IMR-90 (cell line): ENCODE data around the gene NAV2. TPM values are rescaled to one million over a fixed set of nuclear protein-coding genes. Genes with fewer than 3 reads are reported as not detected.

Experiments
- ATAC-seq: fragments of 200-7000 bp; cut with Tn5 transposase; 2 replicates; pipeline ENCODE4 v1.9.1; 2020; ENCODE audit warnings: low read depth, mild to moderate bottlenecking, moderate library complexity
- BruUV-seq: library from RNA; stranded (reverse); fragments of 400-500 nt; replicated peaks from 2 replicates; lab custom pipeline; 2021; lab: Mats Ljungman, UMichigan
- CTCF ChIA-PET: fragments of 300-600 bp; formaldehyde crosslinking; extraction: SDS; loops from one replicate; lab custom pipeline; 2021; ENCODE audit warnings: antibody characterized with exemption; lab: Yijun Ruan, JAX
- POLR2A ChIA-PET: fragments of 300-600 bp; sonication (Branson Sonifier 250); formaldehyde crosslinking; loops from one replicate; lab custom pipeline; 2022; ENCODE audit warnings: antibody characterized with exemption; ENCODE audit not compliant: unreplicated experiment; lab: Charles Lee
- DNase-seq: peaks from one replicate; pipeline ENCODE4 v3.0.0; 2013
- H2AFZ ChIP-seq: replicated peaks from 2 replicates; pipeline ENCODE3; 2013; ENCODE audit warnings: low read length, mild to moderate bottlenecking; ENCODE audit not compliant: poor library complexity
- H2AK5ac ChIP-seq: 2 replicates; pipeline ENCODE4 v1.6.1; 2013; ENCODE audit warnings: low read depth, low read length, inconsistent platforms
- H2AK9ac ChIP-seq: replicated peaks from 2 replicates; pipeline ENCODE3; 2013; ENCODE audit warnings: mild to moderate bottlenecking, low read depth, low read length, moderate library complexity; ENCODE audit not compliant: poor library complexity
- H2BK120ac ChIP-seq: 2 replicates; pipeline ENCODE4 v1.6.1; 2013; ENCODE audit warnings: low read depth, low read length, inconsistent platforms
- H2BK15ac ChIP-seq: 3 replicates; pipeline ENCODE4 v1.6.1; 2013; ENCODE audit warnings: low read depth, low read length, inconsistent platforms
- H2BK20ac ChIP-seq: 2 replicates; pipeline ENCODE4 v1.6.1; 2013; ENCODE audit warnings: low read depth, mild to moderate bottlenecking, inconsistent platforms, low read length, moderate library complexity
- H2BK5ac ChIP-seq: 2 replicates; pipeline ENCODE4 v1.6.1; 2013; ENCODE audit warnings: mild to moderate bottlenecking, low read depth, low read length, inconsistent platforms; ENCODE audit not compliant: poor library complexity, severe bottlenecking
- H3K14ac ChIP-seq: replicated peaks from 2 replicates; pipeline ENCODE4 v1.6.1; 2013; ENCODE audit warnings: low read depth, low read length, inconsistent platforms
- H3K18ac ChIP-seq: 2 replicates; pipeline ENCODE4 v1.6.1; 2013; ENCODE audit warnings: low read depth, low read length, control low read depth
- H3K23ac ChIP-seq: 2 replicates; pipeline ENCODE4 v1.6.1; 2013; ENCODE audit warnings: low read depth, low read length, inconsistent platforms
- H3K27ac ChIP-seq: 2 replicates; pipeline ENCODE4 v1.5.1; 2013; ENCODE audit warnings: mild to moderate bottlenecking, control low read depth, low read length; ENCODE audit not compliant: insufficient read depth
- H3K27me3 ChIP-seq: 2 replicates; pipeline ENCODE4 v1.6.1; 2013; ENCODE audit warnings: low read length; ENCODE audit not compliant: control insufficient read depth, insufficient read depth
- H3K36me3 ChIP-seq: 2 replicates; pipeline ENCODE4 v1.6.1; 2013; ENCODE audit warnings: low read length, mixed read lengths; ENCODE audit not compliant: control insufficient read depth, insufficient read depth
- H3K4ac ChIP-seq: 2 replicates; pipeline ENCODE4 v1.6.1; 2013; ENCODE audit warnings: low read depth, low read length, inconsistent platforms
- H3K4me1 ChIP-seq: 2 replicates; pipeline ENCODE4 v1.6.1; 2013; ENCODE audit warnings: low read length, mixed read lengths; ENCODE audit not compliant: control insufficient read depth, insufficient read depth
- H3K4me2 ChIP-seq: 2 replicates; pipeline ENCODE4 v1.6.1; 2013; ENCODE audit warnings: low read depth, mild to moderate bottlenecking, control low read depth, low read length, moderate library complexity
- H3K4me3 ChIP-seq: 2 replicates; pipeline ENCODE4 v1.5.1; 2013; ENCODE audit warnings: low read depth, mild to moderate bottlenecking, control low read depth, low read length, moderate library complexity; ENCODE audit not compliant: insufficient read depth
- H3K56ac ChIP-seq: 2 replicates; pipeline ENCODE4 v1.6.1; 2013; ENCODE audit warnings: low read length, inconsistent platforms; ENCODE audit not compliant: insufficient read depth; ENCODE audit errors: extremely low read depth
- H3K79me1 ChIP-seq, 2 experiments: 2 replicates each; pipeline ENCODE4 v1.6.1; 2013; ENCODE audit warnings: low read length in 2 of 2, inconsistent platforms in 1 of 2, low read depth in 1 of 2
- H3K9ac ChIP-seq: 2 replicates; pipeline ENCODE4 v1.6.1; 2013; ENCODE audit warnings: low read depth, low read length, control low read depth
- H3K9me1 ChIP-seq: 2 replicates; pipeline ENCODE4 v1.6.1; 2013; ENCODE audit warnings: low read length, inconsistent platforms; ENCODE audit not compliant: insufficient read depth
- H3K9me3 ChIP-seq: 2 replicates; pipeline ENCODE4 v1.6.1; 2013; ENCODE audit warnings: low read length; ENCODE audit not compliant: control insufficient read depth, insufficient read depth
- H4K20me1 ChIP-seq: 2 replicates; pipeline ENCODE4 v1.6.1; 2013; ENCODE audit warnings: low read length, inconsistent platforms; ENCODE audit not compliant: insufficient read depth
- H4K5ac ChIP-seq: 2 replicates; pipeline ENCODE4 v1.6.1; 2013; ENCODE audit warnings: mild to moderate bottlenecking, low read depth, low read length, control low read depth
- H4K8ac ChIP-seq, 2 experiments: 2 replicates each; pipeline ENCODE4 v1.6.1; 2013; ENCODE audit warnings: low read depth in 2 of 2, low read length in 2 of 2, control low read depth in 1 of 2, inconsistent platforms in 1 of 2
- H4K91ac ChIP-seq: 2 replicates; pipeline ENCODE4 v1.6.1; 2013; ENCODE audit warnings: low read depth, low read length, inconsistent platforms; ENCODE audit not compliant: insufficient read depth
- BHLHE40 ChIP-seq: fragments of 150-350 bp; IDR thresholded peaks from 2 replicates; pipeline ENCODE4 v1.6.1; 2016; ENCODE audit warnings: mild to moderate bottlenecking, low read depth, low read length
- CTCF ChIP-seq: conservative IDR thresholded peaks from 2 replicates; pipeline ENCODE4 v1.5.1; 2012; ENCODE audit warnings: mild to moderate bottlenecking, low read depth, low read length, improper control_type of control experiment
- MAZ ChIP-seq: IDR thresholded peaks from 2 replicates; pipeline ENCODE4 v1.6.1; 2012; ENCODE audit warnings: low read depth, mild to moderate bottlenecking, low read length, improper control_type of control experiment, moderate library complexity, borderline replicate concordance
- NFE2L2 ChIP-seq: fragments of 150-350 bp; IDR thresholded peaks from 2 replicates; pipeline ENCODE4 v1.6.1; 2016; ENCODE audit warnings: low read depth, mild to moderate bottlenecking, low read length
- RAD21 ChIP-seq: IDR thresholded peaks from 2 replicates; pipeline ENCODE4 v1.6.1; 2012; ENCODE audit warnings: low read length, improper control_type of control experiment
- SMC3 ChIP-seq: fragments of 150-350 bp; IDR thresholded peaks from 2 replicates; pipeline ENCODE4 v1.6.1; 2016; ENCODE audit warnings: low read depth, mild to moderate bottlenecking, antibody characterized with exemption, low read length, moderate library complexity
- WGBS, 2 experiments: methylation state at CpG; one replicate each; pipeline versions ENCODE4 v1.1.5 to v1.1.7; 2013; ENCODE audit warnings: missing lambda C conversion rate in 2 of 2; ENCODE audit not compliant: insufficient read length in 1 of 2; ENCODE audit errors: extremely low coverage in 2 of 2; 5-methylcytosine and 5-hydroxymethylcytosine counted together
- dilution Hi-C: fragments of 300-500 bp; cut with HindIII; formaldehyde crosslinking; loops from one replicate; pipeline ENCODE4 v1.14.3; 2018; ENCODE audit warnings: low sequenced_read_pairs; ENCODE audit not compliant: unreplicated experiment
- in situ Hi-C: fragments of 300-500 bp; cut with MboI; formaldehyde crosslinking; loops from 3 replicates; pipeline ENCODE4 v1.14.3; 2019; ENCODE audit warnings: low sequenced_read_pairs, inconsistent platforms, mixed read lengths
- intact Hi-C: fragments of 100-400 bp; cut with micrococcal nuclease; formaldehyde crosslinking; loops from 2 replicates; pipeline ENCODE4 v1.10.0; 2022
- polyA plus RNA-seq, 3 experiments: library from polyadenylated mRNA; depleted of rRNA; stranded (reverse); fragments of >200 nt; gene quantifications; 2 replicates each; pipeline ENCODE4 v1.2.3, GENCODE V29; 2012; ENCODE audit warnings: low replicate concordance in 1 of 3
- total RNA-seq: library from RNA; depleted of rRNA; stranded (reverse); fragments of >200 nt; gene quantifications from 2 replicates; pipeline ENCODE4 v1.2.3, GENCODE V29; 2012
- TF ChIP-seq, protein P1 (sequence below): fragments of 150-350 bp; IDR thresholded peaks from 2 replicates; pipeline ENCODE4 v1.6.1; 2016; ENCODE audit warnings: low read depth, mild to moderate bottlenecking, low read length, moderate library complexity, borderline replicate concordance

Gene NAV2
- total and polyA plus RNA-seq, 2 of the 4 experiments (the other 2 are of a cell fraction): 4.5 to 12.6 TPM

GRCh38 chr11:19738124-19738523 is 25.5 kb downstream of the NAV2 start:
- no peaks in the 10 kb centered on the region for H3K36me3 ChIP-seq
- TF ChIP-seq SMC3 (no peak), BHLHE40 (no peak), NFE2L2 (no peak), CTCF (no peak), RAD21 (no peak), MAZ (no peak)
- TF ChIP-seq, protein P1, sequence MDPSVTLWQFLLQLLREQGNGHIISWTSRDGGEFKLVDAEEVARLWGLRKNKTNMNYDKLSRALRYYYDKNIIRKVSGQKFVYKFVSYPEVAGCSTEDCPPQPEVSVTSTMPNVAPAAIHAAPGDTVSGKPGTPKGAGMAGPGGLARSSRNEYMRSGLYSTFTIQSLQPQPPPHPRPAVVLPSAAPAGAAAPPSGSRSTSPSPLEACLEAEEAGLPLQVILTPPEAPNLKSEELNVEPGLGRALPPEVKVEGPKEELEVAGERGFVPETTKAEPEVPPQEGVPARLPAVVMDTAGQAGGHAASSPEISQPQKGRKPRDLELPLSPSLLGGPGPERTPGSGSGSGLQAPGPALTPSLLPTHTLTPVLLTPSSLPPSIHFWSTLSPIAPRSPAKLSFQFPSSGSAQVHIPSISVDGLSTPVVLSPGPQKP: no peak
- H4K5ac ChIP-seq: no peak overlapping the region
- no CpG with 5 or more reads among the region's 3 CpGs for WGBS, 2 experiments
- no peak overlapping the region for H3K9ac ChIP-seq
- H3K9me3 ChIP-seq: no peaks in the 10 kb centered on the region
- no peak overlapping the region for H3K18ac ChIP-seq
- H2BK120ac ChIP-seq: no peak overlapping the region
- in situ Hi-C loops: loop anchor here (5.0 to 10.0 kb wide), 2 partner anchors 171 to 387 kb away; no protein-coding TSS in a partner anchor
- H3K23ac ChIP-seq: no peak overlapping the region
- peaks cover 3% of the 10 kb centered on the region; the same call in 1 of the 2 replicates for H3K9me1 ChIP-seq
- DNase-seq (no peak), ATAC-seq (no peak)
- peaks cover 58 to 59% of the 10 kb centered on the region in 2 experiments for H3K79me1 ChIP-seq
- H3K27me3 ChIP-seq: no peaks in the 10 kb centered on the region
- dilution Hi-C loops: no loop called here
- H2AFZ ChIP-seq: no peak overlapping the region
- intact Hi-C loops: no loop called here
- no peak overlapping the region for H2BK5ac ChIP-seq
- no peaks in the 10 kb centered on the region for H3K4me1 ChIP-seq
- ChIA-PET CTCF (interaction anchor here (1.1 to 3.5 kb wide), 3 partner anchors 13 to 667 kb away, joined by 3 to 18 read pairs (median 3); no protein-coding TSS in a partner anchor), POLR2A (no interaction called here)
- H3K14ac ChIP-seq: no peak overlapping the region
- no peak overlapping the region for H4K91ac ChIP-seq
- no TSS peak for BruUV-seq
- no peak overlapping the region for H3K27ac ChIP-seq
- no peak overlapping the region for H2AK5ac ChIP-seq
- H2BK20ac ChIP-seq: no peak overlapping the region
- no peak overlapping the region for H3K4ac ChIP-seq
- H3K56ac ChIP-seq: no peak overlapping the region
- peaks cover 33% of the 10 kb centered on the region for H4K20me1 ChIP-seq
- no peak overlapping the region for H2BK15ac ChIP-seq
- no peak overlapping the region for H3K4me2 ChIP-seq
- no peak overlapping the region for H2AK9ac ChIP-seq
- no peak overlapping the region for H4K8ac ChIP-seq
- H3K4me3 ChIP-seq: no peak overlapping the region
